ENCODE measurements around the gene DGKQ. TPM values are rescaled to one million over a fixed set of nuclear protein-coding genes. Genes with fewer than 3 reads are reported as not detected.

The DGKQ gene
- total and polyA plus RNA-seq, 2 of the 8 experiments (the other 6 are each of a cell fraction or from before 2014, with no cell fraction given), result 7.3 to 9.7 TPM

- H3K27ac ChIP-seq (ENCODE audit: low read depth, low read length), result no peak overlapping the region
- H2BK5ac ChIP-seq (ENCODE audit: low read depth, low read length), result no peak overlapping the region
- no peak overlapping the region for H2BK12ac ChIP-seq (ENCODE audit: low read depth, low read length)
- no peak overlapping the region for H3K56ac ChIP-seq (replicated peaks; ENCODE audit: insufficient read length, low read depth, low read length)
- DNase-seq (ENCODE audit: low read depth in 1 of 2, low spot score in 2 of 2) (no peak), FAIRE-seq (no peak)
- no peak overlapping the region for H4K5ac ChIP-seq (ENCODE audit: insufficient read length, low read depth, low read length)
- no peak overlapping the region for H3K14ac ChIP-seq (ENCODE audit: insufficient read length)
- H2BK20ac ChIP-seq (ENCODE audit: low read length), result no peak overlapping the region
- no peaks in the 10 kb centered on the region for H3K79me2 ChIP-seq (ENCODE audit: control insufficient read depth in 1 of 2, insufficient read depth in 2 of 2, low read length in 2 of 2)
- 94% methylated on average over 20 of the region's 23 CpGs; no CpG with 5 or more reads in 1 of the 2 experiments for WGBS, 2 experiments (ENCODE audit: extremely low coverage in 1 of 2, insufficient coverage in 1 of 2, insufficient read length in 1 of 2, insufficient replicate concordance in 2 of 2, low coverage in 1 of 2, low lambda C conversion rate in 2 of 2, missing lambda C conversion rate in 1 of 2)
- no peak overlapping the region for H3K4me2 ChIP-seq (ENCODE audit: insufficient read depth in 1 of 2, low read depth in 2 of 2, low read length in 2 of 2)
- TF ChIP-seq GABPA (IDR thresholded peaks at IDR 0.05; ENCODE audit: borderline replicate concordance, insufficient read depth, low read length) (no peak), EGR1 (IDR thresholded peaks at IDR 0.05; ENCODE audit: borderline replicate concordance, low read depth, low read length) (no peak)
- no peak overlapping the region for H3K9ac ChIP-seq (replicated peaks in 1 of 4; ENCODE audit: extremely low read depth in 1 of 4, low read depth in 3 of 4, low read length in 3 of 4)
- no peak overlapping the region for H2AK5ac ChIP-seq (ENCODE audit: low read depth, low read length)
- peaks cover 0 to 3% (median 0%) of the 10 kb centered on the region in 4 experiments; a peak in 1 of 7 replicates for H3K27me3 ChIP-seq (replicated peaks in 1 of 4; ENCODE audit: control insufficient read depth in 3 of 4, extremely low read depth in 1 of 4, insufficient read depth in 3 of 4, low read length in 3 of 4)
- H2AFZ ChIP-seq (ENCODE audit: low read length), result no peak overlapping the region
- no peak overlapping the region for H4K91ac ChIP-seq (replicated peaks; ENCODE audit: insufficient read length, low read length)
- no peak overlapping the region for H3K18ac ChIP-seq (ENCODE audit: extremely low read depth, low read length)
- no peaks in the 10 kb centered on the region for H3K9me3 ChIP-seq (ENCODE audit: insufficient read depth in 2 of 2, low read depth in 1 of 2, low read length in 1 of 2)
- no peaks in the 10 kb centered on the region; the same call in 1 of the 2 replicates for H3K23me2 ChIP-seq (ENCODE audit: low read depth, low read length)
- H2BK15ac ChIP-seq (ENCODE audit: low read length), result no peak overlapping the region
- H2BK120ac ChIP-seq (replicated peaks; ENCODE audit: low read depth, low read length), result no peak overlapping the region
- H4K20me1 ChIP-seq (replicated peaks in 1 of 2; ENCODE audit: control insufficient read depth in 1 of 2, insufficient read depth in 2 of 2, low read length in 2 of 2), result peaks cover 0 to 2% of the 10 kb centered on the region in 2 experiments
- no peak overlapping the region for H3K4me3 ChIP-seq (ENCODE audit: extremely low read depth in 1 of 4, insufficient read depth in 2 of 4, low read depth in 3 of 4, low read length in 4 of 4)
- H3K23ac ChIP-seq (ENCODE audit: insufficient read length), result no peak overlapping the region
- no peaks in the 10 kb centered on the region; a peak in 1 of 7 replicates for H3K4me1 ChIP-seq (replicated peaks in 1 of 4; ENCODE audit: control insufficient read depth in 3 of 4, insufficient read depth in 4 of 4, low read length in 3 of 4)
- no peak overlapping the region for H3K4ac ChIP-seq (replicated peaks; ENCODE audit: insufficient read length, low read depth, low read length)
- peak overlapping the region; percentile 68; the same call in 1 of the 2 replicates for H4K8ac ChIP-seq (ENCODE audit: extremely low read depth, insufficient read depth, low read length)
- ChIA-PET POLR2A (ENCODE audit: partially characterized antibody) (no interaction called here), CTCF (ENCODE audit: partially characterized antibody) (no interaction called here)
- H3K36me3 ChIP-seq (ENCODE audit: control insufficient read depth in 2 of 4, insufficient read depth in 4 of 4, low read length in 3 of 4), result no peaks in the 10 kb centered on the region
- no peaks in the 10 kb centered on the region for H3K79me1 ChIP-seq (ENCODE audit: low read depth, low read length)
Observed at GRCh38 chr4:951594-952468, 21.5 kb downstream of the DGKQ start.

Measured in H1 (cell line).